Astrocyte (in vitro differentiated cells and primary cell): Measurements from ENCODE around the gene DRC7. TPM values are rescaled to one million over a fixed set of nuclear protein-coding genes. Genes with fewer than 3 reads are reported as not detected.

Experiments used
- DNase-seq: peaks from one replicate; pipeline ENCODE4 v3.0.0-alpha.2; 2010; ENCODE audit warnings: low read depth
- FAIRE-seq: peaks from 2 replicates; lab custom pipeline; 2011; peaks lifted over from hg19 to GRCh38; lab: Jason Lieb, UNC
- H2AFZ ChIP-seq: 2 replicates; pipeline ENCODE4 v1.6.0; 2012; ENCODE audit warnings: low read depth, low read length, inconsistent platforms
- H3K27ac ChIP-seq: 2 replicates; pipeline ENCODE4 v1.5.1; 2011; ENCODE audit warnings: low read depth, low read length, inconsistent platforms
- H3K27me3 ChIP-seq: 2 replicates; pipeline ENCODE4 v1.6.0; 2011; ENCODE audit warnings: low read length, inconsistent platforms; ENCODE audit not compliant: insufficient read depth
- H3K36me3 ChIP-seq: 2 replicates; pipeline ENCODE4 v1.5.1; 2011; ENCODE audit warnings: low read length, inconsistent platforms; ENCODE audit not compliant: insufficient read depth
- H3K4me1 ChIP-seq: 2 replicates; pipeline ENCODE4 v1.5.1; 2011; ENCODE audit warnings: low read length, inconsistent platforms; ENCODE audit not compliant: insufficient read depth
- H3K4me2 ChIP-seq: 2 replicates; pipeline ENCODE4 v1.6.0; 2012; ENCODE audit warnings: low read length, inconsistent platforms
- H3K4me3 ChIP-seq: 2 replicates; pipeline ENCODE4 v1.5.1; 2011; ENCODE audit warnings: low read depth, mild to moderate bottlenecking, low read length, inconsistent platforms; ENCODE audit not compliant: insufficient read depth
- H3K79me2 ChIP-seq: 2 replicates; pipeline ENCODE4 v1.6.0; 2012; ENCODE audit warnings: mild to moderate bottlenecking, low read length, inconsistent platforms; ENCODE audit not compliant: insufficient read depth
- H3K9ac ChIP-seq: 2 replicates; pipeline ENCODE4 v1.6.0; 2012; ENCODE audit warnings: mild to moderate bottlenecking, low read length, inconsistent platforms
- H3K9me3 ChIP-seq: 2 replicates; pipeline ENCODE4 v1.5.1; 2012; ENCODE audit warnings: low read depth, mild to moderate bottlenecking, low read length, inconsistent platforms; ENCODE audit not compliant: insufficient read depth
- H4K20me1 ChIP-seq: 2 replicates; pipeline ENCODE4 v1.6.0; 2012; ENCODE audit warnings: low read length, inconsistent platforms; ENCODE audit not compliant: insufficient read depth
- H3K27ac Mint-ChIP-seq: one replicate; pipeline ENCODE4 v1.8.0; 2021; ENCODE audit warnings: mild to moderate bottlenecking, mixed read lengths; ENCODE audit not compliant: unreplicated experiment
- H3K27me3 Mint-ChIP-seq: one replicate; pipeline ENCODE4 v1.8.0; 2021; ENCODE audit warnings: low read depth, mixed read lengths; ENCODE audit not compliant: unreplicated experiment
- H3K36me3 Mint-ChIP-seq: one replicate; pipeline ENCODE4 v1.8.0; 2021; ENCODE audit warnings: low read depth, mixed read lengths; ENCODE audit not compliant: unreplicated experiment
- H3K4me1 Mint-ChIP-seq: one replicate; pipeline ENCODE4 v1.8.0; 2021; ENCODE audit warnings: low read depth, mixed read lengths; ENCODE audit not compliant: unreplicated experiment
- H3K4me3 Mint-ChIP-seq: one replicate; pipeline ENCODE4 v1.8.0; 2021; ENCODE audit warnings: mild to moderate bottlenecking, moderate library complexity, mixed read lengths; ENCODE audit not compliant: unreplicated experiment
- H3K9me3 Mint-ChIP-seq: one replicate; pipeline ENCODE4 v1.8.0; 2021; ENCODE audit warnings: mild to moderate bottlenecking, mixed read lengths; ENCODE audit not compliant: unreplicated experiment
- EZH2 ChIP-seq: IDR thresholded peaks from 2 replicates; pipeline ENCODE4 v1.6.1; 2012; ENCODE audit warnings: mild to moderate bottlenecking, low read length, inconsistent platforms; ENCODE audit not compliant: insufficient read depth
- total RNA-seq: library from RNA; stranded (reverse); gene quantifications from 2 replicates; pipeline ENCODE4 v1.2.1, GENCODE V29; 2021
- TF ChIP-seq, protein P1 (sequence below): IDR thresholded peaks from 2 replicates; pipeline ENCODE4 v1.5.1; 2011; ENCODE audit warnings: low read depth, mild to moderate bottlenecking, inconsistent platforms, low read length, moderate library complexity; ENCODE audit not compliant: insufficient read depth

DRC7 gene
- total RNA-seq, 1 donor from 2014 or later = not detected

DNA sequence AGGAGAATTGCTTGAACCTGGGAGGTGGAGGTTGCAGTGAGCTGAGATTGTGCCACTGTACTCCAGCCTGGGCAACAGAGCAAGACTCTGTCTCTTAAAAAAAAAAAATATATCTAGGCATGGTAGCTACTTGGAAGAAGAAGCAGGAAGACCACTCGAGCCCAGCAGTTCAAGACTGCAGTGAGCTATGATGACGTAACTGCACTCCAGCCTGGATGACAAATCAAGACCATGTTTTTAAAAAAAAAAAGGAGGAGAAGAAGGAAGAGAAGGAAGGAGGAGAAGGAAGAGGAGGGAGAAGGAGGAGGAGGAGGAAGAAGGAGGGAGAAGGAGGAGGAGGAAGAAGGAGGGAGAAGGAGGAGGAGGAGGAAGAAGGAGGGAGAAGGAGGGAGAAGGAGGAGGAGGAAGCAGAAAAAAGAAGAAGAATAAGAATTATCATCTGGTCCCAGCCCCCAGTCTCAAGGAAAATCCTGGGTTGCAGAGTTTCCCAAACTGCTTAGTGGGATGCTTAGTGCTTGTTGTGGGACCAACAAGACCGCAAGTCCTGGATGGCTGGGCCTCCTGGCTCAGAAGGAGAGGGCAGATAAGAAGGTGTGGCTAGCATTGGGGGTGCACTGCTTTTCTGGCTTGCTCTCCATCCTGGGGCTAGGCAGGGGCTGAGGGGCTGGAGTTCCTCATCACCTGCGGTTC is 3.7 kb upstream of the DRC7 start:
- DNase-seq = no peak
- Mint-ChIP-seq H3K9me3 (peaks cover 6% of the 10 kb centered on the region), H3K27ac (no peak overlapping the region), H3K27me3 (peaks cover 45% of the 10 kb centered on the region), H3K36me3 (no peaks in the 10 kb centered on the region), H3K4me3 (no peak overlapping the region), H3K4me1 (no peaks in the 10 kb centered on the region)
- Histone ChIP-seq H3K4me1 (no peaks in the 10 kb centered on the region), H3K27ac (no peak overlapping the region), H4K20me1 (no peaks in the 10 kb centered on the region), H3K79me2 (no peaks in the 10 kb centered on the region), H3K4me3 (no peak overlapping the region), H3K4me2 (no peak overlapping the region), H3K27me3 (peaks cover 9% of the 10 kb centered on the region), H3K9ac (no peak overlapping the region), H3K36me3 (no peaks in the 10 kb centered on the region), H2AFZ (no peak overlapping the region), H3K9me3 (no peaks in the 10 kb centered on the region)
- no peak for FAIRE-seq
- no peak for TF ChIP-seq EZH2
- TF ChIP-seq, protein P1, sequence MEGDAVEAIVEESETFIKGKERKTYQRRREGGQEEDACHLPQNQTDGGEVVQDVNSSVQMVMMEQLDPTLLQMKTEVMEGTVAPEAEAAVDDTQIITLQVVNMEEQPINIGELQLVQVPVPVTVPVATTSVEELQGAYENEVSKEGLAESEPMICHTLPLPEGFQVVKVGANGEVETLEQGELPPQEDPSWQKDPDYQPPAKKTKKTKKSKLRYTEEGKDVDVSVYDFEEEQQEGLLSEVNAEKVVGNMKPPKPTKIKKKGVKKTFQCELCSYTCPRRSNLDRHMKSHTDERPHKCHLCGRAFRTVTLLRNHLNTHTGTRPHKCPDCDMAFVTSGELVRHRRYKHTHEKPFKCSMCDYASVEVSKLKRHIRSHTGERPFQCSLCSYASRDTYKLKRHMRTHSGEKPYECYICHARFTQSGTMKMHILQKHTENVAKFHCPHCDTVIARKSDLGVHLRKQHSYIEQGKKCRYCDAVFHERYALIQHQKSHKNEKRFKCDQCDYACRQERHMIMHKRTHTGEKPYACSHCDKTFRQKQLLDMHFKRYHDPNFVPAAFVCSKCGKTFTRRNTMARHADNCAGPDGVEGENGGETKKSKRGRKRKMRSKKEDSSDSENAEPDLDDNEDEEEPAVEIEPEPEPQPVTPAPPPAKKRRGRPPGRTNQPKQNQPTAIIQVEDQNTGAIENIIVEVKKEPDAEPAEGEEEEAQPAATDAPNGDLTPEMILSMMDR = no peak

DNA sequence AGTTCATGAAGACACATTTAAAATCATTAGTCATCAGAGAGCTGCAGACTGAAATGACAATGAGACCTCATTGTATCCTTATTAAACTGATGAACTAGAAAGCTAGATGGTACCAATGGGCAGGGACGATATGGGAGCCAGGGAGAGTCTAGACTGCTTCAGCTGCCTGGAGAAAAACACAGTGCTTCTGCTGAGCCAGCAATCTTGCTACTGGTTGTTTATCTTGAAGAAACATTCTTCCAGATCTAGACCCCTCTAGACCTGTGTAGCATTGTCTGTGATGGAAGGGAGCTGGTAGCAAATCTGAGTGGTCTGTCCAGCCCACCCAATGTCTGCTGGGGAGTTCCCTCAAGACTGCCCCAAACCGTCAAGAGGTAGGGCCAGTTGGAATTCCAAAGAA is 2.0 kb upstream of the DRC7 start:
- TF ChIP-seq, protein P1 = no peak
- no peak for TF ChIP-seq EZH2
- Histone ChIP-seq H3K79me2 (no peaks in the 10 kb centered on the region), H3K4me2 (no peak overlapping the region), H4K20me1 (no peaks in the 10 kb centered on the region), H3K4me3 (no peak overlapping the region), H3K9ac (no peak overlapping the region), H3K9me3 (no peaks in the 10 kb centered on the region), H3K4me1 (no peaks in the 10 kb centered on the region), H3K27me3 (peaks cover 6% of the 10 kb centered on the region), H2AFZ (no peak overlapping the region), H3K27ac (no peak overlapping the region), H3K36me3 (no peaks in the 10 kb centered on the region)
- no peak for DNase-seq
- Mint-ChIP-seq H3K27me3 (peaks cover 32% of the 10 kb centered on the region), H3K9me3 (no peaks in the 10 kb centered on the region), H3K27ac (no peak overlapping the region), H3K4me3 (no peak overlapping the region), H3K4me1 (no peaks in the 10 kb centered on the region), H3K36me3 (no peaks in the 10 kb centered on the region)
- no peak for FAIRE-seq

DNA sequence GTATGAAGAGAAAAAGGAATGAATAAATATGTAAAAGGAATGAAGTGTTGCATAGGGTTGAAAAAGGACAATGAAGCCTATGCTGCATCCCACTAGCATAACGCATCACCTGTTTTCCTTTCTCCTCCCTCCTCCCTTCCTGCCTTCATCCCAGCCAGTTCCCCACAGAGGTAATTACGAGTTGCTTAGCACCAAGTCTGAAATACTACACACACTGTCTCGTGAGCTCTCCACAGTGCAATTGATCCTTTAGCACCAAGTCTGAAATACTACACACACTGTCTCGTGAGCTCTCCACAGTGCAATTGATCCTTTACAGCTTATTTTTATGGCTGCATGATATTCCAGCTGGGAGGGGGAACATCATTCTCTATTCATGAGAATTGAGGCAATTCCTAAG is 1.1 kb upstream of the DRC7 start:
- H3K4me2 ChIP-seq = no peak overlapping the region
- no peak overlapping the region for H3K4me3 ChIP-seq
- H2AFZ ChIP-seq = no peak overlapping the region
- no peaks in the 10 kb centered on the region for H3K4me1 ChIP-seq
- TF ChIP-seq, protein P1 = no peak
- no peak for TF ChIP-seq EZH2
- Mint-ChIP-seq H3K4me3 (no peak overlapping the region), H3K9me3 (no peaks in the 10 kb centered on the region), H3K27ac (no peak overlapping the region), H3K36me3 (no peaks in the 10 kb centered on the region), H3K4me1 (no peaks in the 10 kb centered on the region), H3K27me3 (peaks cover 29% of the 10 kb centered on the region)
- H3K27me3 ChIP-seq = peaks cover 4% of the 10 kb centered on the region
- FAIRE-seq = no peak
- H3K79me2 ChIP-seq = no peaks in the 10 kb centered on the region
- no peak for DNase-seq
- no peaks in the 10 kb centered on the region for H4K20me1 ChIP-seq
- H3K36me3 ChIP-seq = no peaks in the 10 kb centered on the region
- H3K27ac ChIP-seq = no peak overlapping the region
- no peak overlapping the region for H3K9ac ChIP-seq
- no peaks in the 10 kb centered on the region for H3K9me3 ChIP-seq
